CD4-positive, alpha-beta T cell (primary cell): ENCODE data around the gene TLL2. TPM values are rescaled to one million over a fixed set of nuclear protein-coding genes. Genes with fewer than 3 reads are reported as not detected.

Source experiments
- ATAC-seq: fragments of 200-7000 bp; cut with Tn5 transposase; one replicate; pipeline ENCODE4 v1.10.0; 2022; ENCODE audit warnings: mild to moderate bottlenecking; ENCODE audit not compliant: poor library complexity
- CTCF ChIA-PET: fragments of 350-600 bp; sonication (Branson Sonifier 250); formaldehyde crosslinking; loops from one replicate; lab custom pipeline; 2021; ENCODE audit warnings: antibody characterized with exemption, inconsistent platforms; lab: Charles Lee
- POLR2A ChIA-PET: fragments of 350-600 bp; sonication (Branson Sonifier 250); formaldehyde crosslinking; loops from one replicate; lab custom pipeline; 2021; ENCODE audit warnings: antibody characterized with exemption, inconsistent platforms; lab: Charles Lee
- DNase-seq, 14 experiments: peaks; one replicate each; pipeline ENCODE4 v3.0.0-alpha.2; 2013 to 2020; ENCODE audit warnings: mixed read lengths in 2 of 14
- H3K27ac ChIP-seq, 2 donors: one replicate each; pipeline versions ENCODE4 v1.5.1 to v1.7.0; 2013; ENCODE audit warnings: low read length in 2 of 2, low read depth in 1 of 2, mild to moderate bottlenecking in 1 of 2
- H3K27me3 ChIP-seq, 2 experiments: 1 replicate in 1 of 2; 2 replicates in 1 of 2; pipeline versions ENCODE4 v1.6.1 to v1.7.0; 2013; ENCODE audit warnings: low read length in 2 of 2, control low read depth in 1 of 2, mild to moderate bottlenecking in 1 of 2, moderate library complexity in 1 of 2; ENCODE audit not compliant: insufficient read depth in 2 of 2, control insufficient read depth in 1 of 2
- H3K36me3 ChIP-seq: one replicate; pipeline ENCODE4 v1.6.1; 2013; ENCODE audit warnings: low read length, control low read depth; ENCODE audit not compliant: insufficient read depth
- H3K4me1 ChIP-seq: one replicate; pipeline ENCODE4 v1.6.1; 2013; ENCODE audit warnings: low read length, control low read depth; ENCODE audit not compliant: insufficient read depth
- H3K4me3 ChIP-seq: one replicate; pipeline ENCODE4 v1.5.1; 2013; ENCODE audit warnings: mild to moderate bottlenecking, low read length, moderate library complexity
- H3K9me3 ChIP-seq, 2 experiments: 1 replicate in 1 of 2; 2 replicates in 1 of 2; pipeline versions ENCODE4 v1.6.1 to v1.7.0; 2013; ENCODE audit warnings: low read length in 2 of 2, mild to moderate bottlenecking in 2 of 2, control low read depth in 1 of 2, moderate library complexity in 1 of 2; ENCODE audit not compliant: control insufficient read depth in 1 of 2, insufficient read depth in 1 of 2
- H3K27ac Mint-ChIP-seq: one replicate; pipeline ENCODE4 v1.8.0; 2020; ENCODE audit warnings: mixed read lengths
- H3K27me3 Mint-ChIP-seq: one replicate; pipeline ENCODE4 v1.8.0; 2021; ENCODE audit warnings: mixed read lengths
- H3K36me3 Mint-ChIP-seq: one replicate; pipeline ENCODE4 v1.8.0; 2021; ENCODE audit warnings: low read depth, mixed read lengths
- H3K4me1 Mint-ChIP-seq: one replicate; pipeline ENCODE4 v1.8.0; 2021; ENCODE audit warnings: low read depth, mixed read lengths
- H3K4me3 Mint-ChIP-seq: one replicate; pipeline ENCODE4 v1.8.0; 2020; ENCODE audit warnings: mild to moderate bottlenecking, mixed read lengths
- H3K9me3 Mint-ChIP-seq: one replicate; pipeline ENCODE4 v1.8.0; 2020; ENCODE audit warnings: mixed read lengths
- CTCF ChIP-seq: fragments of 200-600 bp; IDR thresholded peaks from one replicate; pipeline ENCODE4 v1.8.0; 2022; ENCODE audit warnings: antibody characterized with exemption, mild to moderate bottlenecking
- intact Hi-C, 2 experiments: fragments of 100-400 bp; cut with DNase I in 1 of 2; cut with micrococcal nuclease in 1 of 2; formaldehyde crosslinking; loops; one replicate each; pipeline versions ENCODE4 v1.15.1 to v1.9.0; 2023 to 2025; cut with DNase I, micrococcal nuclease
- total RNA-seq, 174 experiments: library from RNA in 2 of 174; stranded (reverse) in 2 of 174; gene quantifications; one replicate each; pipeline ENCODE4 v1.2.3 and lab custom pipeline; 2021 to 2026

Gene TLL2
- total RNA-seq, 2 experiments from 2014 or later = not detected

- H3K4me1 Mint-ChIP-seq = no peaks in the 10 kb centered on the region
- intact Hi-C loops = no loop called here
- no peak for TF ChIP-seq CTCF
- no peaks in the 10 kb centered on the region for H3K9me3 ChIP-seq
- no peaks in the 10 kb centered on the region for H3K9me3 Mint-ChIP-seq
- no peak for DNase-seq
- H3K27me3 Mint-ChIP-seq = peaks cover 19% of the 10 kb centered on the region
- H3K36me3 ChIP-seq = no peaks in the 10 kb centered on the region
- ChIA-PET CTCF (no interaction called here), POLR2A (no interaction called here)
- no peak for ATAC-seq
- no peak overlapping the region for H3K4me3 Mint-ChIP-seq
- no peaks in the 10 kb centered on the region for H3K36me3 Mint-ChIP-seq
- H3K27ac ChIP-seq = no peak overlapping the region
- no peak overlapping the region for H3K27ac Mint-ChIP-seq
- H3K4me1 ChIP-seq = no peaks in the 10 kb centered on the region
- H3K27me3 ChIP-seq = no peaks in the 10 kb centered on the region
- H3K4me3 ChIP-seq = no peak overlapping the region
These were observed 61.1 kb downstream of the TLL2 start for GRCh38 chr10:96452494-96453153.

GRCh38 chr10:96450529-96451207 is 63.1 kb downstream of the TLL2 start:
- no peaks in the 10 kb centered on the region for H3K9me3 Mint-ChIP-seq
- DNase-seq (no peak), ATAC-seq (no peak)
- POLR2A ChIA-PET = no interaction called here
- H3K36me3 Mint-ChIP-seq = no peaks in the 10 kb centered on the region
- Histone ChIP-seq H3K4me1 (no peaks in the 10 kb centered on the region), H3K36me3 (no peaks in the 10 kb centered on the region), H3K9me3 (no peaks in the 10 kb centered on the region), H3K27ac (no peak overlapping the region), H3K4me3 (no peak overlapping the region), H3K27me3 (no peaks in the 10 kb centered on the region)
- H3K4me3 Mint-ChIP-seq = no peak overlapping the region
- CTCF ChIA-PET = no interaction called here
- H3K27ac Mint-ChIP-seq = no peak overlapping the region
- no peak for TF ChIP-seq CTCF
- peaks cover 17% of the 10 kb centered on the region for H3K27me3 Mint-ChIP-seq
- H3K4me1 Mint-ChIP-seq = no peaks in the 10 kb centered on the region
- intact Hi-C loops = no loop called here

- H3K4me1 ChIP-seq = no peaks in the 10 kb centered on the region
- no peaks in the 10 kb centered on the region for H3K27me3 ChIP-seq
- no peaks in the 10 kb centered on the region for H3K36me3 ChIP-seq
- Mint-ChIP-seq H3K27me3 (peaks cover 23% of the 10 kb centered on the region), H3K27ac (no peak overlapping the region), H3K9me3 (no peaks in the 10 kb centered on the region), H3K4me1 (no peaks in the 10 kb centered on the region), H3K36me3 (no peaks in the 10 kb centered on the region), H3K4me3 (no peak overlapping the region)
- ChIA-PET POLR2A (no interaction called here), CTCF (no interaction called here)
- H3K27ac ChIP-seq = no peak overlapping the region
- intact Hi-C loops = no loop called here
- DNase-seq (no peak), ATAC-seq (no peak)
- no peaks in the 10 kb centered on the region for H3K9me3 ChIP-seq
- no peak overlapping the region for H3K4me3 ChIP-seq
- no peak for TF ChIP-seq CTCF
These were observed 65.2 kb downstream of the TLL2 start for GRCh38 chr10:96448558-96448957.
